ENCODE data around the gene ETV3L. TPM values are rescaled to one million over a fixed set of nuclear protein-coding genes. Genes with fewer than 3 reads are reported as not detected.
A peak's percentile ranks its signal among the peaks of the same experiment; 100 is the strongest.

The ETV3L gene
- total RNA-seq, 1 donor from 2014 or later = not detected

DNA sequence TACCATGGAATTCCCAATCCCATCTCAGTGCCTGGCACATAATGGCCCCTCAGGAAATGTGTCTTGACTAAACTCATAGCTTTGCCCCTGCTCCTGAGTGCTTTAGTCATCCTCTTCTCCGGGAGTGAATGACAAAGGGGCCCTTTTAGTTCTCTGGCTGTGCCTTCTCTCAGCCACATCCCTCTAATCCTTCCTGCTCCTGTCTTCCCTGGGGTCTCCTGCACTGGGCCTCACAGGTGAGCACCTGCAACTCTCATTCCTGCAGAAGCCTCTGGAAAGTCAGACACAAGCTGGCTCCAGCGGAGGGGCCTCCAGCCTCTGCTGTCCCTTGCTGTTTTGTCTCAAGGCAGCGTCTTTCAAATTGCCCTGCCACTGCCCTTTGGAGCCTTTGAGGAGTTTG lies 14.0 kb upstream of the ETV3L start:
- no peak overlapping the region for H3K27ac Mint-ChIP-seq (ENCODE audit: unreplicated experiment)
- H3K36me3 Mint-ChIP-seq (ENCODE audit: low read depth) = peaks cover 3% of the 10 kb centered on the region
- H3K27me3 Mint-ChIP-seq (ENCODE audit: low read depth) = peaks cover 17% of the 10 kb centered on the region
- H3K4me1 Mint-ChIP-seq (ENCODE audit: low read depth) = no peaks in the 10 kb centered on the region
- peak; percentile 40 for DNase-seq (ENCODE audit: low spot score)
- H3K9me3 Mint-ChIP-seq (ENCODE audit: low read depth) = no peaks in the 10 kb centered on the region
- TF ChIP-seq, protein P1, sequence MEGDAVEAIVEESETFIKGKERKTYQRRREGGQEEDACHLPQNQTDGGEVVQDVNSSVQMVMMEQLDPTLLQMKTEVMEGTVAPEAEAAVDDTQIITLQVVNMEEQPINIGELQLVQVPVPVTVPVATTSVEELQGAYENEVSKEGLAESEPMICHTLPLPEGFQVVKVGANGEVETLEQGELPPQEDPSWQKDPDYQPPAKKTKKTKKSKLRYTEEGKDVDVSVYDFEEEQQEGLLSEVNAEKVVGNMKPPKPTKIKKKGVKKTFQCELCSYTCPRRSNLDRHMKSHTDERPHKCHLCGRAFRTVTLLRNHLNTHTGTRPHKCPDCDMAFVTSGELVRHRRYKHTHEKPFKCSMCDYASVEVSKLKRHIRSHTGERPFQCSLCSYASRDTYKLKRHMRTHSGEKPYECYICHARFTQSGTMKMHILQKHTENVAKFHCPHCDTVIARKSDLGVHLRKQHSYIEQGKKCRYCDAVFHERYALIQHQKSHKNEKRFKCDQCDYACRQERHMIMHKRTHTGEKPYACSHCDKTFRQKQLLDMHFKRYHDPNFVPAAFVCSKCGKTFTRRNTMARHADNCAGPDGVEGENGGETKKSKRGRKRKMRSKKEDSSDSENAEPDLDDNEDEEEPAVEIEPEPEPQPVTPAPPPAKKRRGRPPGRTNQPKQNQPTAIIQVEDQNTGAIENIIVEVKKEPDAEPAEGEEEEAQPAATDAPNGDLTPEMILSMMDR (IDR thresholded peaks at IDR 0.05) = no peak
- H3K4me3 Mint-ChIP-seq (ENCODE audit: unreplicated experiment) = no peak overlapping the region

DNA sequence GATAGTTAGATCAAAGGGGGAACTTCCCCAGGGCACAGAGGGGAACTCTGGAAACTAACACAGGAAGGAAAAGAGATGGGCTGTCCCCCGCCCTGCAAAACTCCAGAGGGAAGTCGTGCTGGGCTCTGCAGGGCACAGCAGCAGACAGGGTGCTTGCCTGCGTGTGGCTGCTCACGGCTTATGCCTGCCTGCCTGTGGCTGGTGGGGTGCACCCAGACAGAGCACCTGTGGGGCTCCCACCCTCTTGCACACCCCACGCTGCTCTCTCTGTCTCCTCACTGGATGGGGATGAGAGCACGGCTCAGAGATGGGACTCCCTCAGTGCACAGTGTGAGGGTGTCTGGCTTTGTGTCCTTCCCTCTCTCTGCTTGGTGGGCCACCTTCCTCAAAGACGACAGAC lies 13.5 kb upstream of the ETV3L start:
- Mint-ChIP-seq H3K36me3 (ENCODE audit: low read depth) (peaks cover 3% of the 10 kb centered on the region), H3K27me3 (ENCODE audit: low read depth) (peaks cover 17% of the 10 kb centered on the region), H3K4me1 (ENCODE audit: low read depth) (no peaks in the 10 kb centered on the region), H3K27ac (ENCODE audit: unreplicated experiment) (no peak overlapping the region), H3K4me3 (ENCODE audit: unreplicated experiment) (no peak overlapping the region), H3K9me3 (ENCODE audit: low read depth) (no peaks in the 10 kb centered on the region)
- no peak for DNase-seq (ENCODE audit: low spot score)
- TF ChIP-seq, protein P1 (IDR thresholded peaks at IDR 0.05) = no peak

DNA sequence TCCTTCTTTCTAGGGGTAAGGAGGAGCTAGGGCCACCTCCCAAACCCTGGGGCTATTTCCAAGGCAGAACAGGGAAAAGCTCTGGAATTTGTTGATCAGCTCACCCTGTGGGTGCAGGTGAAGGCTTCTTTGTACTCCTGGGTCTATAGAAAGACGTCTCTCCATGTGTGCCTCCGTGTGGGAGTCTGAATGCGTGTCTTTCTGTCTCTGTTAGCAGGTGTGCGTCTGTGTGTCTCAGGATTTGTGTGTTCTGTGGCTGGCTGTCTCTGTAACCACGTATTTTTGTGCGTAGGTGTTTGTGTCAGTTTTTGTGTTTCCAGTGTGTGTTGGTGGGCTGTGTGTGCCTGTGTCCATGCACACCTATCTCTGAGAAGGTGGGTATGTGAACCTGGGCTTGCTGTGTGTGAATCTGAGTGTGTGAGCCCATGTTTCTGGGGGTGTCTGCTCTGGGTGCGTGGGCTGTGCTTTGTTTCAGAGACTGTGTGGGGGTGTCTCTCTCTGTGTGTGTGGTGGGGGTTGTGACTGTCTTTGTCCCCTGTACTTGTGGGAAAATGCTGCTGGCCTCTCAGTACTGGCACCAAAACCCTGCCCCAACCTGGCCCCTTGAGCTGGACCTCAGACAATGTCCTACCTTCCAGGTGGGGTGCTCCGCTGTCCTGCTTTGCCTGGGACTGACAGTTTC lies 12.7 kb upstream of the ETV3L start:
- no peaks in the 10 kb centered on the region for H3K9me3 Mint-ChIP-seq (ENCODE audit: low read depth)
- no peak overlapping the region for H3K27ac Mint-ChIP-seq (ENCODE audit: unreplicated experiment)
- H3K27me3 Mint-ChIP-seq (ENCODE audit: low read depth) = peaks cover 17% of the 10 kb centered on the region
- peaks cover 3% of the 10 kb centered on the region for H3K36me3 Mint-ChIP-seq (ENCODE audit: low read depth)
- TF ChIP-seq, protein P1 (IDR thresholded peaks at IDR 0.05) = no peak
- no peak for DNase-seq (ENCODE audit: low spot score)
- no peak overlapping the region for H3K4me3 Mint-ChIP-seq (ENCODE audit: unreplicated experiment)
- no peaks in the 10 kb centered on the region for H3K4me1 Mint-ChIP-seq (ENCODE audit: low read depth)

DNA sequence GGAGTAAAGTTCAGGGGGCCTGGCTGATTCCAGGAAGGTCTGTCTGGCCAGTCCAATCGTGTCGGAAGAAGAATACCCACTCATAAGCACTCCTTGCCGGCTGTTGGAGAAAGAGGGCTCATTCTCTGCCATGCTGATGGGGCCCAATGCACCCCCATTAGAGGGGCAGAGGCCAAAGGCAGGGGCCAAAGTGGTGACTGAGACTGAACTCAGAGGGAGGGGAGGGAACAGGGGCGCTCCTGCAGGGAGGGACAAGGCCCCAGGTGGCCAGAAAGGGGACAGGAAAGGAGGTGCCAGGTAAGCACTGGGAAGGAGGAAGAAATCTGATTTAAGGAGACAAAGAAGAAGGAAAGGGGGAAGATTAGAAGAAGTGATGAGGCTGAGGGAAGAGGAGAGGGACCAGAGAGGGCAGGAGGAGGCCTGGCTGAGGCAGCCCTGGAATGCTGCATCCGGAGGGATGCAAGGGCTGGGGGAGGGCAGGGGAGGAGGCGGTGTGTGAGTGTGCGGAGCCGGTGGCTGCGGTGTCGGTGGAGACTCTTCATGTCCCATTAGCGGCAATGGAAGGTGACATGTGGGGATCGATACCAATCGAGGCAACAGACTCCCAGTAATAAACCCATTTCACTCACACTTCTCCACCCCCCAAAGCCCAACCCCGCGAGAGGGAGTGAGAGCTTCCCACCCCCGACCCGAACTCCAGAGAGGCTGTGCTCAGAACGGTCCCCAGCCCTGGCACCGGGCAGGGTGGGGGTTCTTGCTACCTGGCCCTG lies 12.0 kb upstream of the ETV3L start:
- TF ChIP-seq, protein P1 (IDR thresholded peaks at IDR 0.05) = no peak
- no peak for DNase-seq (ENCODE audit: low spot score)
- no peak overlapping the region for H3K27ac Mint-ChIP-seq (ENCODE audit: unreplicated experiment)
- peaks cover 3% of the 10 kb centered on the region for H3K36me3 Mint-ChIP-seq (ENCODE audit: low read depth)
- H3K4me3 Mint-ChIP-seq (ENCODE audit: unreplicated experiment) = no peak overlapping the region
- H3K9me3 Mint-ChIP-seq (ENCODE audit: low read depth) = no peaks in the 10 kb centered on the region
- peaks cover 2% of the 10 kb centered on the region for H3K4me1 Mint-ChIP-seq (ENCODE audit: low read depth)
- peaks cover 17% of the 10 kb centered on the region for H3K27me3 Mint-ChIP-seq (ENCODE audit: low read depth)

DNA sequence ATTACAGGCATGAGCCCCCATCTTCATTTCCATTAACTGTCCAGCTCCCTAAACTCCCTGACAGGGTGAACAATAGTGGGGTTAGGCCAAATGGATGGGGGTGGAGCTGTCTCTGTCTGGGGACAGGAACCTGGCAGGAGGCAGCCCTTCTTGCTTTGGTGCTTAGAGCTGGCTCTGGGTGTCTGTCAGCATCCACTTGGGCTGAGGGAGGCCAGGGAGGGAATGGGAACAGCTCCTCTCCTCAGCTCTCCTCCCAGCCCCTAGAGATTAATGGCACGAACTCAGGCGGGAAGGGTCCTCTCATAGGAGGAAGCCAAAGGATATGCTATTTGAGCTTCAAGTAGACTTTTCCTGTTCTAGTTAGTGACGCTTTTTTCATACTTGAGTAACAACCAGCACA lies 11.1 kb upstream of the ETV3L start:
- Mint-ChIP-seq H3K4me3 (ENCODE audit: unreplicated experiment) (no peak overlapping the region), H3K27ac (ENCODE audit: unreplicated experiment) (no peak overlapping the region), H3K36me3 (ENCODE audit: low read depth) (peaks cover 3% of the 10 kb centered on the region), H3K4me1 (ENCODE audit: low read depth) (peaks cover 10% of the 10 kb centered on the region), H3K9me3 (ENCODE audit: low read depth) (no peaks in the 10 kb centered on the region), H3K27me3 (ENCODE audit: low read depth) (peaks cover 19% of the 10 kb centered on the region)
- DNase-seq (ENCODE audit: low spot score) = no peak
- TF ChIP-seq, protein P1 (IDR thresholded peaks at IDR 0.05) = no peak
